Stimulated activated CD4-positive, alpha-beta T cell treated with anti-CD3 and anti-CD28 coated beads, Interleukin-4, amount 100 ng/mL, for 1 hour (primary cell): ENCODE data around the gene BEST2.
"Not testable (repeated sequence)": the region's sequence is repeated elsewhere in the genome, so short reads cannot be mapped to it uniquely, and the experiment has no call there.

ENCODE experiments used
- DNase-seq: peaks from one replicate; pipeline ENCODE4 v3.0.0-alpha.2; 2020

BEST2 gene

DNA sequence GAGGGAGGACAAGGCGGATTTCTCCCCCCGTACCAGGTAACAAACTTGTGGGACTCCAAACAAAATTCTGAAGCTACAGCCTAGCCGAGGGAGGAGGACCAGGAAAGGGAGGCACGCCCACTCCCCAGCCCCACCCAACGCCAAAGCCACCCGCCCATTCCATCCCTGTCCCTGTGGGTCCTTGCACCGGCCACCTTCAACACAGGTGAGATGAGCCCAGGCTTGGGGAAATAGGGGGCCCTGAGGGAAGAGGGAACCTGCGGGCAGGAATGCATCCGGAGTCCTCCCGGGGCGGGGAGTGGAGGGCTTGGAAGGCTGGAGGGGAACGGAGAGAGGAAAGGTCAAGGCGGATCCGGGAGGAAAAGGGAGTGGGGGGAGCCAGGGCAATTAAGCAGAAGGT, at the start of gene BEST2:
TSS of gene BEST2 (plus strand) at position 157 of the 400 bp plus-strand sequence. CDS start 802 bp downstream, outside the sequence.
- DNase-seq: no peak

- no peak for DNase-seq
These were observed 48.5 kb upstream of the BEST2 start for GRCh38 chr19:12703046-12703445.

- no peak for DNase-seq
These were observed 46.4 kb upstream of the BEST2 start for GRCh38 chr19:12705169-12705568.

DNA sequence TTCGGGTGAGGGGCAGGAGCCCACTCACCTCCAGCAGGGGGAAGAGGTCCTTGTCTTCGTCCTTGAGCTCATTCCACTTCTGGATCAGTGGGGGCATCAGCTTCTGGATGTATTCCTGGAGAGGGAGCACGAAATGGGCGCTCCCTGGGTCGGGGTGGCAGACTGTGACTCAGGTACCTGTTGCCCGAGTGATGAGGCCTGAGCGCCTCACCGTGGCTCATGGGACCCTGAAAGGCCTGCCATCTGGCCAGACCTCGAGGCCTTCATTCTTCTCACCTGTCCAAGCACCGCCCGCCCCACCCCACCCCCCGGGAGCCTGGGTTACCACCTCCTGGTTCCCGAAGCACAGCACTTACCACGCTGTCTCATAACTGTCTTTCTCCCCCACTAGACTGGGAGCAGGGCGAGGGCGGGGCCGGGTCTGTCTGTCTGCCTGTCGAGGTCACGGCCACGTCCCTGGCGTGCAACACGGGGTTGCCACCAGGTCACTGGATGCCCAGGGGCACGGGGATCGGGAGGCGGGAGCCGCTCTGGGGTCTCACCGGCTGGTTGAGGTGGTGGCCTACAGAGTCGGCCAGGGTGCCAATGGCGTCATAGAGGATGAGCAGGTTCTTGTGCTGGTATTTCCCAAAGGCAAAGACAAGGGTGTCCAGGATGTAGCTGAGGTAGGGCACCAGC, 45.8 kb upstream of the BEST2 start:
- DNase-seq: no peak

GRCh38 chr19:12706332-12706718, 45.3 kb upstream of the BEST2 start:
- DNase-seq: no peak

DNA sequence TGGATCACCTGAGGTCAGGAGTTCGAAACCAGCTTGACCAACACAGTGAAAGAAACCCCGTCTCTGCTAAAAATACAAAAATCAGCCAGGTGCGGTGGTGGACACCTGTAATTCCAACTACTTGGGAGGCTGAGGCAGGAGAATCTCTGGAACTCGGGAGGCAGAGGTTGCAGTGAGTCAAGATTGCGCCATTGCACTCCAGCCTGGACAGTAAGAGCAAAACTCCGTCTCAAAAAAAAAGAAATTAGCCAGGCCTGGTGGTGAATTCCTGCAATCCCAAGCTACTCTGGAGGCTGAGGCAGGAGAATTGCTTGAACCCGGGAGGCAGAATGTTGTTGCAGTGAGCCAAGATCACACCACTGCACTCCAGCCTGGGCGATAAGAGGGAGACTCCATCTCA, 43.0 kb upstream of the BEST2 start:
- DNase-seq: no peak

DNA sequence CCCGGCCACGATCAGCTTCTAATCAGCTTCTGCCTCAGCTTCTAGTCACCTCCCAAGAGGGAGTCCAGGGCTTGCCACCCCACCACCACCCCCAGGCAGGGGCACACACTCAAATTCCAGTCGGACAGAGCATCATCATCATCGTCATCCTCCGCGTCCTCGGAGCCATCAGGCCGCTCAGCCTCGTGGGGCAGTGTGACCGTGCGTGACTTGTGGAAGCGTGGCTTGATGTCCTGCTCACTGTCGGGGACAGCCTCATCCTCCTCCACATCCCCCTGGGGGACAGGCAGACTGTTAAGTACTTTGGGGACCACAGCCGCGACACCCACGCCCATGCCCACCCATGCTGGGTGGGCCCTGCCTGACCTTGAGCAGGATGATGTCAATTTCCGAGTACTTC, 40.4 kb upstream of the BEST2 start:
- DNase-seq: no peak

DNA sequence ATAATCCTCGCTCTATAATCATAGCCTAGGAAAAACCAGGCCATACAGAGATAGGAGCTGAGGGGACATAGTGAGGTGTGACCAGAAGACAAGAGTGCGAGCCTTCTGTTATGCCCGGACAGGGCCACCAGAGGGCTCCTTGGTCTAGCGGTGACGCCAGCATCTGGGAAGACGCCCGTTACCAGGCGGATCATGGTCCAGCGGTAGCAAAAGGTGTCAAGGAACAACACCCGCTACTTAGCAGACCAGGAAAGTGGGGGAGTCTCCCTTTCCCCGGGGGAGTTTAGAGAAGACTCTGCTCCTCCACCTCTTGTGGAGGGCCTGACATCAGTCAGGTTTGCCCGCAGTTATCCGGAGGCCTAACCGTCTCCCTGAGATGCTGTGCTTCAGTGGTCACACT, 39.5 kb upstream of the BEST2 start:
- not testable (repeated sequence) for DNase-seq

- DNase-seq: not testable (repeated sequence)
These were observed 38.3 kb upstream of the BEST2 start for GRCh38 chr19:12713304-12713703.

DNA sequence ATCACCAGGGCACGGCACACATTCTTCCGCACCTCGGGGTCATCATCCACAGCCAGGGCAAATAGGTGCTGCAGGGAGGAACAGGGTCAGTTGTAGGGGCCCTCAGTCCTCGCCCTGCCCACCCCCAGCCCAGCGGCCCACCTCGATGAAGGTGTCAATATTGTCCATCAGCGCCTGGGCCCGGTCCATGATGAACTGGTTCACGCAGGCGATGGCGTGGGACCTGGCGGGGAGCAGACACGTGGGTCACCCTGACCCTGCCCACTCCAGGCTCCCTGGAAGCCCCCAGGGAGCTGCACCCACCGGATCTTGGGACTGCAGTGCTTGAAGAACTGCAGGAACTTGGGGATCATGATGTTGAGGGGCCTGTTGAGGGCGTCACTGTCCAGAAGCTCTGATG, 36.5 kb upstream of the BEST2 start:
- no peak for DNase-seq

DNA sequence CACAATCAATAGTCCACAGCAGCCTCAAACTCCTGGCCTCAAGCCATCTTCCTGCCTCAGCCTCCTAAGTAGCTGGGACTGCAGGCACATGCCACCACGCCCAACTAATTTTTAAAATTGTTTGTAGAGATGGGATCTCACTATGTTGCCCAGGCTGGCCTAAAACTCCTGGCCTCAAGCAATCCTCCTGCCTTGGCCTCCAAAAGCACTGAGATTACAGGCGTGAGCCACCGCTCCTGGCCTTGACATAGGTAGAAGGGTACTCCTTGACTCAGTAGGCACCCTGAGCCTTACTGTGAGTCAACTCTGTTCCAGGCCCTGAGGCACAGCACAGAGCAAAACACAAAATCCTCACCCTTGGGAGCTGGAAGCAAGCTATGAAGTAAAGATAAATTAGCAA, 35.7 kb upstream of the BEST2 start:
- DNase-seq: no peak

DNA sequence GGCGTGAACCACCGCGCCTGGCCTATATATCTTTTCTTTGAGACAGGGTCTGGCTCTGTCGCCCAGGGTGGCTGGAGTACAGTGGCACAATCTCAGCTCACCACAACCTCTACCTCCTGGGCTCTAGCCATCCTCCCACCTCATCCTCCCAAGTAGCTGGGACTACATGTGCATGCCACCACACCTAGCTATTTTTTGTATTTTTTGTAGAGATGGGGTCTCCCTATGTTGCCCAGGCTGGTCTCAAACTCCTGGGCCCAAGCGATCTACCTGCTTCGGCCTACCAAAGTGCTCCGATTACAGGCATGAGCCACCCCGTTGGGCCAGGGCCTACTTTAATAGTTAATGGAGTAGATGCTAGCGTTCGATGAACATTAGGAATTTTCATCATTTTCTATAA, 31.3 kb upstream of the BEST2 start:
- DNase-seq: no peak

- no peak for DNase-seq
These were observed 30.5 kb upstream of the BEST2 start for GRCh38 chr19:12720851-12721655.

- DNase-seq: peak; percentile 58
These were observed 29.7 kb upstream of the BEST2 start for GRCh38 chr19:12721656-12722565.

DNA sequence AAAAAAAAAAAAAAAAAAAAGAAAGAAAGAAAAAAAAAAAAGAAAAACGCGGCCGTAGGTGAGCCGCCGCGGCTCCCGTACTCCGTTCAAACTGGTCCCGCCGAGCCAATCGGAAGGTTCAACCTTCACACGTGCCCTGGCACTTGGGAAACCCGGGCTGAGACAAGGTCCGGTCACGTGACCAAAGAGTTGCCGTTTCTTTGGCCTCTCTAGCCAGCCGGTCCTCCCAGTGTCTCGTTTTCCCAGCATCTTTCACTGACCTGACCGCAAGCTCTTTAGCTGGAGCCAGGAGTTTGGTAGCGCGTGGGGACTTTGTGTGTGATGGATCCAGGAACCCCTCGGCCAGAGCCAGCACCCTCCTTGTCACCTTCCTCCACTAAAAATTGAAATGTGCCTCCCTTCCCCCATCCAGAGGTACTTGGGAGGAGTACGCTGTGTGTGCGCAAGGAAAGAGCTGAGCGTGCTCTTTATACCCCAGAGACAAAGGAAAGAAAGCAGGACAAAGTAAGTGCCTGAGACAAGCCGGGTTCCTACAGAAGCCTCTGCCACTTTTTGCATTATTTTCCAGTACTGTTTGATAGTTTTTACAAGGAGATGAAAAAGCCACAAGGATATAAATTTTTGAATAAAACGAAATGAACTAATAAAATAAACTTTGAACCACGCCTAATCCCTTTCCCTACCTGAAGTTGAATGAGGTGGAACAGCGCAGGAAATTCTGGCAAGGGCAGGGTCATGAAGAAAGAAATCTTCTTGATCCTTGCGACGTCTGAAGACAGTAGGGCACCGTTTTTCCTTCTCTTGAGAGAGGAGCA, 28.8 kb upstream of the BEST2 start:
- DNase-seq: peak; percentile 90

- no peak for DNase-seq
These were observed 28.3 kb upstream of the BEST2 start for GRCh38 chr19:12723381-12723640.

- DNase-seq: peak; percentile 75
These were observed 27.8 kb upstream of the BEST2 start, which contains the start of gene TNPO2 for GRCh38 chr19:12723641-12724426. Gene TNPO2, minus strand, starts transcription at chr19:12723932. Its CDS starts 2,955 bp downstream, at chr19:12720977.

DNA sequence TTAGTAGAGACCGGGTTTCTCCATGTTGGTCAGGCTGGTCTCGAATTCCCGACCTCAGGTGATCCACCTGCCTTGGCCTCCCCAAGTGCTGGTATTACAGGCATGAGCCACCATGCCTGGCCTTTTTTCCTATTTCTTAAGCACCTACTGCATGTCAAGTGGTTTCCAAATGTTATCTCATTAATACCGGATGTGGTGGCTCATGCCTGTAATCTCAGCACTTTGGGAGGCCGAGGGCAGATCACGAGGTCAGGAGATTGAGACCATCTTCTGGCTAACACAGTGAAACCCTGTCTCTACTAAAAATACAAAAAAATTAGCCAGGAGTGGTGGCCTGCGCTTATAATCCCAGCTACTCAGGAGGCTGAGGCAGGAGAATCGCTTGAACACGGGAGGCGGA, 26.0 kb upstream of the BEST2 start:
- DNase-seq: not testable (repeated sequence)

- no peak for DNase-seq
These were observed 24.6 kb upstream of the BEST2 start for GRCh38 chr19:12726988-12727316.

GRCh38 chr19:12727745-12728433, 23.7 kb upstream of the BEST2 start:
- no peak for DNase-seq

GRCh38 chr19:12730064-12730463, 21.5 kb upstream of the BEST2 start:
- no peak for DNase-seq
